Stimulated activated CD8-positive, alpha-beta memory T cell treated with anti-CD3 and anti-CD28 coated beads, Interleukin-15, amount 100 ng/mL, for 4 hours (primary cell): ENCODE data around the gene DMGDH.

Experiments
- DNase-seq, 2 donors: peaks; one replicate each; pipeline ENCODE4 v3.0.0-alpha.2; 2020; ENCODE audit warnings: low read depth in 2 of 2

The DMGDH gene

GRCh38 chr5:79069488-79070349 lies at the start of gene DMGDH, which contains the start of gene BHMT2:
Gene DMGDH, minus strand, starts transcription at chr5:79069674. Its CDS starts 54 bp downstream, at chr5:79069620.
Gene BHMT2, plus strand, starts transcription at chr5:79069767. Its CDS starts 16 bp downstream, at chr5:79069783.
- no peak for DNase-seq

- DNase-seq: no peak
These were observed 43.2 kb upstream of the DMGDH start for GRCh38 chr5:79112703-79113058.

GRCh38 chr5:79111960-79112702 lies 42.7 kb upstream of the DMGDH start:
- no peak for DNase-seq

- DNase-seq: no peak
These were observed 42.0 kb upstream of the DMGDH start, which contains the start of gene BHMT for GRCh38 chr5:79111387-79111959. Gene BHMT, plus strand, starts transcription at chr5:79111809. Its CDS starts 77 bp downstream, at chr5:79111886.

- DNase-seq: no peak
These were observed 40.3 kb upstream of the DMGDH start for GRCh38 chr5:79109527-79110492.

GRCh38 chr5:79108792-79109191 lies 39.3 kb upstream of the DMGDH start:
- no peak for DNase-seq

GRCh38 chr5:79108086-79108485 lies 38.6 kb upstream of the DMGDH start:
- DNase-seq: no peak

- DNase-seq: no peak
These were observed 37.7 kb upstream of the DMGDH start for GRCh38 chr5:79107020-79107796.

GRCh38 chr5:79105868-79106267 lies 36.4 kb upstream of the DMGDH start:
- no peak for DNase-seq

- no peak for DNase-seq
These were observed 24.3 kb upstream of the DMGDH start for GRCh38 chr5:79093762-79094161.

GRCh38 chr5:79091064-79091463 lies 21.6 kb upstream of the DMGDH start:
- DNase-seq: no peak

- DNase-seq: no peak
These were observed 19.0 kb upstream of the DMGDH start for GRCh38 chr5:79088507-79088906.

- no peak for DNase-seq
These were observed 16.6 kb upstream of the DMGDH start for GRCh38 chr5:79086116-79086515.

- no peak for DNase-seq
These were observed 12.3 kb upstream of the DMGDH start for GRCh38 chr5:79081779-79082178.

- no peak for DNase-seq
These were observed 11.3 kb upstream of the DMGDH start for GRCh38 chr5:79080804-79081203.

- peak in 1 of 2 donors; percentile 3 for DNase-seq
These were observed 8.3 kb upstream of the DMGDH start for GRCh38 chr5:79077680-79078365.

- no peak for DNase-seq
These were observed 7.3 kb upstream of the DMGDH start for GRCh38 chr5:79076819-79077218.

- DNase-seq: no peak
These were observed 6.4 kb upstream of the DMGDH start for GRCh38 chr5:79075646-79076426.

- no peak for DNase-seq
These were observed 5.2 kb upstream of the DMGDH start for GRCh38 chr5:79074641-79075040.
